ENCODE data around the gene ACE. TPM values are rescaled to one million over a fixed set of nuclear protein-coding genes. Genes with fewer than 3 reads are reported as not detected.

The ACE gene
- total RNA-seq, 2 donors from 2014 or later: 0.61 to 1.4 TPM

DNA sequence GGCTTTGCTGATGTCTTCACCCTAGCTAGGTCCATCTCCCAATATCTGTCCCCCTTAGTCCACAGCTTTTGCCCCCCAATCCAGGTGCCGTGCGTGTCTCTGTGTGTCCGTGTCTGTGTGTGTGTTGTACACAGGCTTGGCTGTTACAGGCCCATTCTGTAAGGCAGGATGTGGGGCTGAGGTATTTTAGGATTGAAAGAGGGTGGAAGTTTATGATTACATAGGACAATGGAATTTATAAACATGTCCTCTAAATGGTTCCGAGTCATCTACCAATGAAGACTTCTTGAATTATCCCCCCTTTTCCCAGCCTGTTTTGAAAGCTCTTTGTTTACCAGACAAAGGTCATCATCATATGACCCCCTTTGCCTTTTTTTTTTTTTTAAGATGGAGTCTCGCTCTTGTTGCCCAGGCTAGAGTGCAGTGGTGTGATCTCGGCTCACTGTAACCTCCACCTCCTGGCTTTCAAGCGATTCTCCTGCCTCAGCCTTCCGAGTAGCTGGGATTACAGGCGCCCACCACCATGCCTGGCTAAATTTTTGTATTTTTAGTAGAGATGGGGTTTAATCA lies 21.9 kb downstream of the ACE start:
- no peaks in the 10 kb centered on the region for H3K36me3 Mint-ChIP-seq (ENCODE audit: low read depth)
- H3K4me3 Mint-ChIP-seq: no peak overlapping the region

DNA sequence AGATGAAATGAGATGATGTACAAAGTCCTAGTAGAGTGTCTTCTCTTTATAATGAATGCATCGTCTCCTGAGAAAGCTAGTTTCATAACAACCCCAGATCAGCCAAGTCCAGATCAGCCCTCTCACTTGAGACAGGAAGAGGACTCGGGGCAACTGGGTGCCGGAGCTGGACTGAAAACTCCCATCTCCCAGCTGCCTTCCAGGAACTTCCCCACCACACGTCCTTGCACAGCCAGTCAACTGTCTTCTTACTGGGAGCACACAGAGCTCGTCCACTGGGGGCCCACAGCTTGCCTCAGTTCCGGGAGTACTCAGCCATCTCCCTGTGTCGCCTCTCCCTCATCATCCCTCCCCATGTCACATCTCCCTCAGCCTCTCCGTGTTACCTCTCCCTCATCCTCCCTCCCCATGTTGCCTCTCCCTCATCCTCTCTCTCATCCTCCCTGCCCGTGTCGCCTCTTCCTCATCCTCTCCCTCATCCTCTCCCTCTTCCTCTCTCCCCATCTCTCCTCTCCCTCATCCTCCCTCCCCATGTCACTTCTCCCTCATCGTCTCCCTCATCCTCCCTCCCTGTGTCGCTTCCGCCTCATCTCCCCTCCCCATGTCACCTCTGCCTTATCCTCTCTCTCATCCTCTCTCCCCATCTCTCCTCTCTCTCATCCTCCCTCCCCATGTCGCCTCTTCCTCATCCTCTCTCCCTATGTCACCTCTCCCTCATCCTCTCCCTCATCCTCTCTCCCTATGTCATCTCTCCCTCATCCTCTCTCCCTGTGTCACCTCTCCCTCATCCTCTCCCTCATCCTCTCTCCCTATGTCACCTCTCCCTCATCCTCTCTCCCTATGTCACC lies 23.9 kb downstream of the ACE start:
- Mint-ChIP-seq H3K36me3 (ENCODE audit: low read depth) (no peaks in the 10 kb centered on the region), H3K4me3 (no peak overlapping the region), H3K9me3 (peaks cover 4% of the 10 kb centered on the region), H3K27me3 (peaks cover 9% of the 10 kb centered on the region), H3K27ac (peak overlapping the region; percentile 69), H3K4me1 (no peaks in the 10 kb centered on the region)
- no peak for ATAC-seq (replicated peaks)

More for the DNA sequence above, 21.9 kb downstream of the ACE start:
- Mint-ChIP-seq H3K27me3 (no peaks in the 10 kb centered on the region), H3K9me3 (no peaks in the 10 kb centered on the region), H3K27ac (no peak overlapping the region), H3K4me1 (no peaks in the 10 kb centered on the region)
- no peak for ATAC-seq (replicated peaks)

DNA sequence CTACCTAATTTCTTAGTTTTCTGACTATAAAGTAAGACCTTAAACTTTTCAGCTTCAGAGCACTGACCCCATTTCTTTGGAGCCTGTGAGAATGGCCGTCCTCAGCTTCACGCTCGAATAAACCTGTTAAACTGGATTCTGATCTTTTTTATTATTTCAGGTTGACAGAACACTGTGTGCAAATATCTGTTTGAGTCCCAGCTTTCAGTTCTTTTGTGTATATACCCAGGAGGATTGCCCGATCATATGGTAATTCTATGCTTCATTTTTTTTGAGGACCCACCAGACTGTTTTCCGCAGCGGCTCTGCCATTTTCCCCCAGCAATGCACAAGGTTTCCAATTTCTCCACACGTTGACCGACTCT lies 26.5 kb downstream of the ACE start:
- Mint-ChIP-seq H3K27me3 (peaks cover 10% of the 10 kb centered on the region), H3K36me3 (ENCODE audit: low read depth) (no peaks in the 10 kb centered on the region), H3K27ac (no peak overlapping the region), H3K9me3 (peaks cover 4% of the 10 kb centered on the region), H3K4me3 (no peak overlapping the region), H3K4me1 (no peaks in the 10 kb centered on the region)
- ATAC-seq (replicated peaks): no peak

DNA sequence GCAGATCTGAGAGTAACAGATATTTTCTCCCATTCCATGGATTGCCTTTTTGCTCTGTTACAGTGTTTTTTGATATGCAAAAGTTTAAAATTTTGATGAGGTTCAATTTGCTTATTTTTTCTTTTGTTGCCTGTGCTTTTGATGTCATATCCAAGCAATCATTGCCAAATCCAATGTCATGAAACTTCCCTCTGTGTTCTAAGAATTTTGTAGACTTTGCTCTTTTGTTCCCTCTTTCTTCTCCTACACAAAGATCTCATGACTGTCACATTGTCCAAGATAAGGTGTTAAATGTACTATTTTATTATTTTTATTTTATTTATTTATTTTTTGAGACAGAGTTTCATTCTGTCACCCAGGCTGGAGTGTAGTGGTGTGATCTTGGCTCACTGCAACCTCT lies 27.4 kb downstream of the ACE start:
- Mint-ChIP-seq H3K27ac (no peak overlapping the region), H3K36me3 (ENCODE audit: low read depth) (no peaks in the 10 kb centered on the region), H3K9me3 (peaks cover 4% of the 10 kb centered on the region), H3K4me3 (no peak overlapping the region), H3K4me1 (no peaks in the 10 kb centered on the region), H3K27me3 (peaks cover 13% of the 10 kb centered on the region)
- no peak for ATAC-seq (replicated peaks)

DNA sequence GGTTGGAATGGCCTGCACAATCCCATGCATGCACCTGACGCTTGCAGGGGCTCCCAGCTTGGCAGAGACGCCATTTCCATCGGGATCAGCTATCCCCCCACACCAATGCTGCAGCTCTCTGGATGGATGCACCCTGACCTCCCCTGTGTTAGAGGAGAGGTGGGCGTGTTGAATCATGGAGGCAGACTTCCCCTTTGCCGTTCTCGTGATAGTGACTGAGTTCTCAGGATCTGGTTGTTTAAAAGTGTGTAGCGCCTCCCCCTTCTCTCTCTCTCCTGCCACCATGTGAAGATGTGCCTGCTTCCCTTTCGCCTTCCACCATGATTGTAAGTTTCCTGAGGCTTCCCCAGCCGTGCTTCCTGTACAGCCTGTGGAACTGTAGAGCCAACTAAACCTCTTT lies 28.5 kb downstream of the ACE start:
- H3K9me3 Mint-ChIP-seq: peaks cover 4% of the 10 kb centered on the region
- H3K36me3 Mint-ChIP-seq (ENCODE audit: low read depth): no peaks in the 10 kb centered on the region
- no peak overlapping the region for H3K4me3 Mint-ChIP-seq
- no peak overlapping the region for H3K27ac Mint-ChIP-seq
- no peak for ATAC-seq (replicated peaks)
- H3K4me1 Mint-ChIP-seq: no peaks in the 10 kb centered on the region
- peaks cover 13% of the 10 kb centered on the region for H3K27me3 Mint-ChIP-seq

DNA sequence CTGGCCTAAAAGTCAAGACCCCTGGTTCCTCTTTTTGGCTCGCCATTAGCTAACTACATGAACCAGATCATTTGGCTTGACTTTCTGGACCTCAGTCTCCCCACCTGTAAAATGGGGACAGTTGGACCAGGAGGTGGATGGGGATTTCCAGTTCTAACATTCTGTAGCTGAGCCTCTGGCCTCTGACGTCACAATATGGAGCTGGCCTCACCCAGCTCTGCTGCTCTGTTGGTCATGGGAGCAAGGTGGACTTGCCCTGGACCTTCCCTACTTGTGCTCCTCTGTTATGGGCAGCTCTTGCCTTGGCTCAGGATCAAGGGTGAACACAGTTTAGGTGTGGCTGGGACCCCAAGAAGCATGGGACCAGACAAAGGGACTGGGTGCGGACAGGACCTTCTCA lies 29.8 kb downstream of the ACE start:
- peaks cover 13% of the 10 kb centered on the region for H3K27me3 Mint-ChIP-seq
- H3K4me1 Mint-ChIP-seq: no peaks in the 10 kb centered on the region
- H3K9me3 Mint-ChIP-seq: peaks cover 4% of the 10 kb centered on the region
- no peaks in the 10 kb centered on the region for H3K36me3 Mint-ChIP-seq (ENCODE audit: low read depth)
- no peak overlapping the region for H3K27ac Mint-ChIP-seq
- no peak for ATAC-seq (replicated peaks)
- H3K4me3 Mint-ChIP-seq: no peak overlapping the region

DNA sequence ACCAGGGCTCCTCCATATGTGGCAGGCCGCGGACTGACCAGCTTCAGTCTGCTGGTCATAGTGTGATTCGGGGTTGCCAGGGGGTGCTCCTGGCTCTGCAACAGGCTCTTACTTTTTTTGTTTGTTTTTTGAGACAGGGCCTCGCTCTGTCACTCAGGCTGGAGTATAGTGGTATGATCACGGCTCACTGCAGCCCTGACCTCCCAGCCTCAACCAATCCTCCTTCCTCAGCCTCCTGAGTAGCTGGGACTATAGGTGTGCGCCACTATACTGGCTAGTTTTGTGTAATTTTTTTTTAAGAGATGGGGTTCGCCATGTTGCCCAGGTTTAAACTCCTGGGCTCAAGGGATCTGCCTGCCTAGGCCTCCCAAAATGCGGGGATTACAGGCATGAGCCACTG lies 34.5 kb downstream of the ACE start:
- Mint-ChIP-seq H3K27me3 (peaks cover 5% of the 10 kb centered on the region), H3K27ac (no peak overlapping the region), H3K36me3 (ENCODE audit: low read depth) (no peaks in the 10 kb centered on the region), H3K9me3 (no peaks in the 10 kb centered on the region), H3K4me1 (no peaks in the 10 kb centered on the region), H3K4me3 (no peak overlapping the region)
- no peak for ATAC-seq (replicated peaks)

DNA sequence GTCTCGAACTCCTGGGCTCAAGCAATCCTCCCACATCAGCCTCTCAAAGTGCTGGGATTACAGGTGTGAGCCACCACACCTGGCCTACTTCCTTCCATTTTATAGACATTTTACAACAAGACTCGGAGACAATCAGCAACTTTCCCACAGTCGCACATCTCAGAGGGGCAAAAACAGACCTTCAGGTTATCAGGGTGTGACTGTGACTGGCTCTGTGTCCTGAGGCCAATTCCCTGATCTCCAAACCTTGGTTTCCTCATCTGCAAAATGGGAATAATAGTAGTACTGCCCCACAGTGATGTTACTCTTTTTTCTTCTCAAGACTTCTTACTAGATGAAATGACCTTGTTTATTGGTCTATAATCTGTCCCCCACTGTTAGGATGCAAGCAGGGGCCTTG lies 35.5 kb downstream of the ACE start:
- no peak overlapping the region for H3K4me3 Mint-ChIP-seq
- H3K4me1 Mint-ChIP-seq: peaks cover 8% of the 10 kb centered on the region
- no peak for ATAC-seq (replicated peaks)
- no peak overlapping the region for H3K27ac Mint-ChIP-seq
- H3K27me3 Mint-ChIP-seq: peaks cover 5% of the 10 kb centered on the region
- H3K36me3 Mint-ChIP-seq (ENCODE audit: low read depth): no peaks in the 10 kb centered on the region
- H3K9me3 Mint-ChIP-seq: no peaks in the 10 kb centered on the region

DNA sequence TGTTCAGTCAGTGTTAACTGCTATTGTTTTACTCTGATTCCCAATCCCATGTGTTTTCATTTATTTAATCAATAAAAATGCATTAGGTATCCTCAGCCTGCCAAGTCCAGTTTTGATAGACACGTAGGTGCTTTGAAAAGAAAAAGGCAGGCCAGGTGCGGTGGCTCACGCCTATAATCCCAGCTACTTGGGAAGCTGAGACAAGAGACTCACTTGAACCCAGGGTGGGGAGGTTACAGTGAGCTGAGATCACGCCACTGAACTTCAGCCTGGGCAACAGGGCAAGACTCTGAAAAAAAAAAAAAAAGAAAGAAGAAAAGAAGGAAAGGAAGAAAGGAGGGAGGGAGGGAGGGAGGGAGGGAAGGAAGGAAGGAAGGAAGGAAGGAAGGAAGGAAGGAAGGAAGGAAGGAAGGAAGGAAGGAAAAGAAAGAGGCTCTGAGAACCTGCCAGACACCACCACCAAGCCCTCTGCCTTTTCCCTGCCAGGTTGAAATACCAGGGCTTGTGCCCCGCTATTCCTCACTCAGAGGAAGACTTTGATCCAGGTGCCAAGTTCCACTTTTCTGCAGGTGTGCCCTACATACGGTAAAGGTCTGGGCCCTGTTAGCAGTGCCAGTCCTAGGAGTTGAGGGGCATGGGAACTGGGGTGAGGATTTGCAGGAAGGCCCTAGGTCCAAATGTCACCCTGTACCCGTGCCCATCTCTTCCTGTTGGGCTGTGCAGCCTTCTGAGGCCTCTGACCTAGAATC lies 36.2 kb downstream of the ACE start:
- H3K4me3 Mint-ChIP-seq: no peak overlapping the region
- H3K27ac Mint-ChIP-seq: no peak overlapping the region
- H3K9me3 Mint-ChIP-seq: no peaks in the 10 kb centered on the region
- H3K36me3 Mint-ChIP-seq (ENCODE audit: low read depth): no peaks in the 10 kb centered on the region
- no peak for ATAC-seq (replicated peaks)
- peaks cover 5% of the 10 kb centered on the region for H3K27me3 Mint-ChIP-seq
- H3K4me1 Mint-ChIP-seq: peaks cover 10% of the 10 kb centered on the region

DNA sequence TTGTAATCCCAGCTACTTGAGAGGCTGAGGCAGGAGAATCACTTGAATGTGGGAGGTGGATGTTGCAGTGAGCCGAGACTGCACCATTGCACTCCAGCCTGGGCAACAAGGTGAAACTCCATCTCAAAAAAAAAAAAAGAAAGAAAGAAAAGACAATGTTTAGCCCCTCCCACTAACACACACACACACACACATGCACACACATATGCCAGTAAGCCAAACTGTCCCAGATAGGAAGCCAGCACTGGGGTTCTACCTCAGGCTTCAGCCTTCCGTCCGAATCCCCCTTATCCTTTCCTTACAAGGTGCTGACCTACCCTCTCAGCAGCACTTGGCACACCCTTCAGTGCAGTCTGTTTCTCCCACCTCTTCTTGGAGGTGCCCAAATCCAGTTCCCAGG lies 37.6 kb downstream of the ACE start:
- Mint-ChIP-seq H3K36me3 (ENCODE audit: low read depth) (no peaks in the 10 kb centered on the region), H3K9me3 (no peaks in the 10 kb centered on the region), H3K4me1 (peaks cover 10% of the 10 kb centered on the region), H3K4me3 (no peak overlapping the region), H3K27ac (no peak overlapping the region), H3K27me3 (no peaks in the 10 kb centered on the region)
- ATAC-seq (replicated peaks): no peak

DNA sequence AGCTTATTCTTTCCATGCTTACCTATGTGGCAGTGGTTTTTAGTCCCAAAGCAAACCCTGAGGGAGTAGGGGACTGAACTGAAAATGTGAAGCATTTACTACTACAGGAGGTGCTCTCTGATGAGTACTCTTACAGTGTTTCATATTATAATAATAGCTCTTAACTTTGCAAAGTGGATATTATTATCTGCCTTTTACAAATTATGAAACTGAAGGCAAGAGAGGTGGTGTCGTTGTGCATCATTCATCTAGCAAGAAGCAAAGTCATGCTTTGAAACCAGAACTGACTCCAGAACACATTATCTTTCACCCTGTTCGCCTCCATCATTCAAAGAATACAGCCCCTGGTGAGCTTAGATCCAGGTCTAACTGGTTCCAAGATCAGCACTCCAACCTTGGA lies 38.1 kb downstream of the ACE start:
- ATAC-seq (replicated peaks): no peak
- H3K4me1 Mint-ChIP-seq: peaks cover 10% of the 10 kb centered on the region
- no peak overlapping the region for H3K27ac Mint-ChIP-seq
- H3K27me3 Mint-ChIP-seq: no peaks in the 10 kb centered on the region
- H3K4me3 Mint-ChIP-seq: no peak overlapping the region
- no peaks in the 10 kb centered on the region for H3K9me3 Mint-ChIP-seq
- no peaks in the 10 kb centered on the region for H3K36me3 Mint-ChIP-seq (ENCODE audit: low read depth)

DNA sequence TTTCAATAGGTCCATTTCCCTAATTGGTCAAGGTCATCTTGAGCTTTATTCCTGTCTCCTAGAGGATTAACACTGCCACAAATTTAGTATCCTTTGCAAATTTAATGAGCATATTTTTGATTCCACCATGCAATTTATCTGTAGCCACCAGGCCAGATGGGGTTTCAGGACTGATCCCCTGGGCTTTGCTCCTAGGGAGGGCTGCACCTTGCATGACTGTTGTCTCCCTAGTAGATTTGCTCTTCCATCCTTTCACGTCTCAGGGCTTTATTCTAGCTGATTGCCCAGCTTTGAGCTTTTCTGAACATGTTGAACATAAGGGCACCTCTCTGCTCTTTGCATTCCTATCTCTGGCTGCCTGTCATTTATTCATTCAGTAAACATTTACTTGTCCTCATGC lies 38.6 kb downstream of the ACE start:
- peaks cover 10% of the 10 kb centered on the region for H3K4me1 Mint-ChIP-seq
- H3K36me3 Mint-ChIP-seq (ENCODE audit: low read depth): no peaks in the 10 kb centered on the region
- no peaks in the 10 kb centered on the region for H3K27me3 Mint-ChIP-seq
- no peak overlapping the region for H3K4me3 Mint-ChIP-seq
- no peak overlapping the region for H3K27ac Mint-ChIP-seq
- no peak for ATAC-seq (replicated peaks)
- H3K9me3 Mint-ChIP-seq: no peaks in the 10 kb centered on the region

DNA sequence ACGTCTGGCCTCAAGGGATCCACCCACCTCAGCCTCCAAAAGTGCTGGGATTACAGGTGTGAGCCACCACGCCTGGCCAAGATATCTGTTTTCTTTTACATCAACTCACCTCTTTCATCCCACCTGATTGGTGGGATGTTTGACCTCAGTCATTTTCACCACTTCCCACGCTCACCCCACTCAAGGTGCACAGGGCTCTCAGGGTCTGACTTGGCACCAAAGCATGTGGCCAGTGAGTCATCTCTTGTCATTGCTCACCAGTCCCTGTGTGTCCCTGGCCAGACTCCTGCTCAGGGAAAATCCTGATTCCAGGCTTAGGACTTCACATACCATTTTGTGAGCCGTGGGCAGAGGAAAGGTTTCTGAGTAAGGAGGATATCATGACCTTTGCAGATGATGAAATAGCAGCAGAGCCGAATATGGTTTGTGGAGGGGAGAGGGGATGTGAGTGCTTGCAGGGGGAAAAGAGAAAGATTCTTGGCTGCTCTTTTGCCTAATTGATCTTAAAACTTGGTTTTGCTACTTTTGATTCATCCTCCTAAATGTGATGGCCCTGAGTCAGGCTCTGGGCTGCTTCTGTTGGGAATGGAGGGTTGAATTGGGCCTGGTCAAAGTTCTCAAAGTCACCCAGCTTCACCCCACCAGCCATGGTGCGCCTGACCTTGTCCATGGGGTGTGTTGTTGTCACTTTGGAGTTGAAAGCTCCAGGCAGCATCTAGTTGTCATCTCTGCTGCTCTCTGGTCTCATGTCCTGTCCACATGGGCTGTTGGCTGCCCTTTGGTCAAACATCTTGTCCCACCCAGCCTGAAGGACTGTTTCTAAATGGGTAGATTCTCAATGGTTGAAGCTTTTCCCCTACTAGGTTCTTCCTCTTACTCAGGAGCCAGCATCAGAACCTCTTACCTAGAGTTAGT lies 40.3 kb downstream of the ACE start:
- H3K4me3 Mint-ChIP-seq: peak overlapping the region; percentile 28
- peaks cover 10% of the 10 kb centered on the region for H3K4me1 Mint-ChIP-seq
- no peaks in the 10 kb centered on the region for H3K36me3 Mint-ChIP-seq (ENCODE audit: low read depth)
- ATAC-seq (replicated peaks): peak; percentile 98
- no peaks in the 10 kb centered on the region for H3K9me3 Mint-ChIP-seq
- H3K27ac Mint-ChIP-seq: peak overlapping the region; percentile 76
- peaks cover 13% of the 10 kb centered on the region for H3K27me3 Mint-ChIP-seq

DNA sequence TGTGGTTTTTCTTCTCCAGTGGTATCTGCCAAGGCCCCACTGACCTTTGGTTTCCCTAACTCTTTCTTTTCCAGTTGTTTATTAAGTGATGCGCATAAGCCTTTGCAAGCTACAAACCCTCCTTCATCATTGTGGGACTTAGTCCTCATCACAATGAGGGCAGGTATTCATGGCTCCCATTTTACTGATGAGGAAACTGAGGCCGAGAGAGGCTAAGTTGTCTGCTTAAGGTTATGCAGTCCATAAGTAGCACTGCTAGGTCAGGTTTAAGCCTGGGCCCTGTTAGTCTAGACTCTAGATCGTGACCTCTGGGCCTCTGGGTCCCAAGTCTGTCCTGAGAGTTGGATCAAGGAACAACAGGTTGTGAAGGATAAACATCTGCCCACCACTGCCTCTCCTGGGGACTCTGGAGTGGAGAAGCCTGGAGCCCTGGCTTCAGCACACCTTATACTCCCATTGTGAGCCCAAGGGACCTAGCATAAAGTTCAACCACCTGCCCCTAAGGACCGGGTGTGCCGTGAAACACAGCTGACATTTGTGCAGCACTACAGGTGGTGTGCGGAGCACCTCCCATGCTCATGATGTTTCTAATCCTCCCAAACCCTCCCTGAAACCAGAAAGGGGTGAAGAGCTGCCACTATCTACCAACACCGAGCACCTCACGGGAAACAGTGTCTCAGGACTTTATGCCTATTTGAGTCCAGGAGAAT lies 41.1 kb downstream of the ACE start:
- Mint-ChIP-seq H3K4me1 (peaks cover 10% of the 10 kb centered on the region), H3K27ac (peak overlapping the region; percentile 76), H3K27me3 (peaks cover 13% of the 10 kb centered on the region), H3K36me3 (ENCODE audit: low read depth) (no peaks in the 10 kb centered on the region), H3K9me3 (no peaks in the 10 kb centered on the region), H3K4me3 (no peak overlapping the region)
- no peak for ATAC-seq (replicated peaks)

Data from activated T-helper 17 cell treated with anti-CD3 and anti-CD28 coated beads, Interleukin-2, amount 50 U/mL, for 72 hours (primary cell).